Type B pancreatic cell (in vitro differentiated cells): ENCODE results near the gene ATP2B2. TPM values are rescaled to one million over a fixed set of nuclear protein-coding genes. Genes with fewer than 3 reads are reported as not detected.

Source experiments
- DNase-seq: peaks from one replicate; pipeline ENCODE4 v3.0.0; 2021; ENCODE audit warnings: mixed read lengths; ENCODE audit not compliant: unreplicated experiment; ENCODE audit errors: extremely low spot score
- H3K27ac Mint-ChIP-seq: 2 replicates; pipeline ENCODE4 v1.8.0; 2021; ENCODE audit warnings: mild to moderate bottlenecking, mixed read lengths
- H3K27me3 Mint-ChIP-seq: 2 replicates; pipeline ENCODE4 v1.8.0; 2021; ENCODE audit warnings: mixed read lengths
- H3K36me3 Mint-ChIP-seq: 2 replicates; pipeline ENCODE4 v1.8.0; 2021; ENCODE audit warnings: mixed read lengths
- H3K4me1 Mint-ChIP-seq: one replicate; pipeline ENCODE4 v1.8.0; 2021; ENCODE audit warnings: mixed read lengths; ENCODE audit not compliant: unreplicated experiment
- H3K4me3 Mint-ChIP-seq: 2 replicates; pipeline ENCODE4 v1.8.0; 2021; ENCODE audit warnings: mild to moderate bottlenecking, mixed read lengths
- H3K9me3 Mint-ChIP-seq: 2 replicates; pipeline ENCODE4 v1.8.0; 2021; ENCODE audit warnings: mixed read lengths
- CTCF ChIP-seq: fragments of 200-600 bp; sonication (generic); conservative IDR thresholded peaks from 2 replicates; pipeline ENCODE4 v1.5.0; 2021; ENCODE audit warnings: antibody characterized with exemption, mild to moderate bottlenecking
- total RNA-seq: library from RNA; stranded (reverse); gene quantifications from 2 replicates; pipeline ENCODE4 v1.2.1, GENCODE V29; 2021; ENCODE audit warnings: low replicate concordance

ATP2B2 gene
- total RNA-seq, 1 donor from 2014 or later = 0.31 TPM

GRCh38 chr3:10467904-10468612, 37.3 kb downstream of the ATP2B2 start:
- Mint-ChIP-seq H3K4me3 (no peak overlapping the region), H3K9me3 (no peaks in the 10 kb centered on the region), H3K27me3 (peaks cover 34% of the 10 kb centered on the region), H3K4me1 (peaks cover 10% of the 10 kb centered on the region), H3K36me3 (no peaks in the 10 kb centered on the region), H3K27ac (no peak overlapping the region)
- TF ChIP-seq CTCF = no peak
- no peak for DNase-seq

DNA sequence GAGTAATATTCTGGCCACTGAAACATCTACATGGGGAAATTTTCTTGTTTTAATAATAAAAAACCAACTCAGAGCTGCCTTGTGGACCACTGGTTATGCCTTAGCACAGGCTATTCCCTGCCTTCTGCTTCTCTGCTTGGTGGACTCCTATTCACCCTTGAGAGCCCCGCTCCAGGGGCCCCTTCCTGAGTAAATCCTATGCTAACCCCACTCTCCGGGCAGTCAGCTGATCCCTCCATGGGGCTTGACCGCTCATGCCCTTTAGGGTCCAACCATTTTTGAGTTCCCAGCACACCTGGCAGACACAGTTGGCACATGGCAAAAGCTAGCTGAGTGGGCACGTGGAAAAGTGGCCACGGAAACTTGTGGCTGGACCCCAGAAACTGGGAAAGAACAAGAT, 38.2 kb downstream of the ATP2B2 start:
- Mint-ChIP-seq H3K4me1 (peaks cover 10% of the 10 kb centered on the region), H3K27me3 (peaks cover 32% of the 10 kb centered on the region), H3K27ac (no peak overlapping the region), H3K9me3 (no peaks in the 10 kb centered on the region), H3K36me3 (no peaks in the 10 kb centered on the region), H3K4me3 (no peak overlapping the region)
- DNase-seq = no peak
- TF ChIP-seq CTCF = no peak

- Mint-ChIP-seq H3K27ac (no peak overlapping the region), H3K4me3 (no peak overlapping the region), H3K36me3 (no peaks in the 10 kb centered on the region), H3K4me1 (peaks cover 7% of the 10 kb centered on the region), H3K27me3 (peaks cover 35% of the 10 kb centered on the region), H3K9me3 (no peaks in the 10 kb centered on the region)
- TF ChIP-seq CTCF = no peak
- DNase-seq = no peak
These were observed 39.2 kb downstream of the ATP2B2 start for GRCh38 chr3:10466186-10466585.

GRCh38 chr3:10465161-10465560, 40.2 kb downstream of the ATP2B2 start:
- H3K4me3 Mint-ChIP-seq = no peak overlapping the region
- no peak for DNase-seq
- H3K27ac Mint-ChIP-seq = no peak overlapping the region
- peaks cover 37% of the 10 kb centered on the region for H3K27me3 Mint-ChIP-seq
- no peak for TF ChIP-seq CTCF
- H3K4me1 Mint-ChIP-seq = peaks cover 4% of the 10 kb centered on the region
- no peaks in the 10 kb centered on the region for H3K9me3 Mint-ChIP-seq
- H3K36me3 Mint-ChIP-seq = no peaks in the 10 kb centered on the region

- Mint-ChIP-seq H3K27me3 (peaks cover 35% of the 10 kb centered on the region), H3K4me3 (no peak overlapping the region), H3K36me3 (no peaks in the 10 kb centered on the region), H3K4me1 (no peaks in the 10 kb centered on the region), H3K9me3 (no peaks in the 10 kb centered on the region), H3K27ac (no peak overlapping the region)
- DNase-seq = no peak
- TF ChIP-seq CTCF = no peak
These were observed 41.6 kb downstream of the ATP2B2 start for GRCh38 chr3:10463533-10464434.
